Measurements from ENCODE around the gene NTNG1. TPM values are rescaled to one million over a fixed set of nuclear protein-coding genes. Genes with fewer than 3 reads are reported as not detected.

Gene NTNG1
- total RNA-seq, 1 donor from 2014 or later: not detected

GRCh38 chr1:107496002-107496401, 355.2 kb downstream of the NTNG1 start:
- Mint-ChIP-seq H3K4me1 (ENCODE audit: low read depth) (no peaks in the 10 kb centered on the region), H3K27me3 (ENCODE audit: low read depth) (peaks cover 1% of the 10 kb centered on the region), H3K4me3 (ENCODE audit: unreplicated experiment) (no peak overlapping the region), H3K9me3 (ENCODE audit: low read depth) (no peaks in the 10 kb centered on the region), H3K36me3 (ENCODE audit: low read depth) (no peaks in the 10 kb centered on the region), H3K27ac (ENCODE audit: unreplicated experiment) (no peak overlapping the region)
- no peak for TF ChIP-seq CTCF (IDR thresholded peaks at IDR 0.05)
- no peak for DNase-seq (ENCODE audit: low spot score)

GRCh38 chr1:107499139-107499744, 358.4 kb downstream of the NTNG1 start:
- no peak overlapping the region for H3K27ac Mint-ChIP-seq (ENCODE audit: unreplicated experiment)
- no peak overlapping the region for H3K4me3 Mint-ChIP-seq (ENCODE audit: unreplicated experiment)
- H3K27me3 Mint-ChIP-seq (ENCODE audit: low read depth): peaks cover 1% of the 10 kb centered on the region
- DNase-seq (ENCODE audit: low spot score): no peak
- TF ChIP-seq CTCF (IDR thresholded peaks at IDR 0.05): no peak
- H3K36me3 Mint-ChIP-seq (ENCODE audit: low read depth): no peaks in the 10 kb centered on the region
- no peaks in the 10 kb centered on the region for H3K4me1 Mint-ChIP-seq (ENCODE audit: low read depth)
- no peaks in the 10 kb centered on the region for H3K9me3 Mint-ChIP-seq (ENCODE audit: low read depth)

- H3K36me3 Mint-ChIP-seq (ENCODE audit: low read depth): no peaks in the 10 kb centered on the region
- no peak for DNase-seq (ENCODE audit: low spot score)
- H3K27me3 Mint-ChIP-seq (ENCODE audit: low read depth): peaks cover 1% of the 10 kb centered on the region
- H3K4me3 Mint-ChIP-seq (ENCODE audit: unreplicated experiment): no peak overlapping the region
- no peak for TF ChIP-seq CTCF (IDR thresholded peaks at IDR 0.05)
- H3K27ac Mint-ChIP-seq (ENCODE audit: unreplicated experiment): no peak overlapping the region
- H3K4me1 Mint-ChIP-seq (ENCODE audit: low read depth): no peaks in the 10 kb centered on the region
- H3K9me3 Mint-ChIP-seq (ENCODE audit: low read depth): no peaks in the 10 kb centered on the region
These were observed 360.3 kb downstream of the NTNG1 start for GRCh38 chr1:107501081-107501605.

GRCh38 chr1:107510347-107510746, 369.5 kb downstream of the NTNG1 start:
- TF ChIP-seq CTCF (IDR thresholded peaks at IDR 0.05): no peak
- DNase-seq (ENCODE audit: low spot score): no peak
- Mint-ChIP-seq H3K9me3 (ENCODE audit: low read depth) (peaks cover 8% of the 10 kb centered on the region), H3K27ac (ENCODE audit: unreplicated experiment) (no peak overlapping the region), H3K4me3 (ENCODE audit: unreplicated experiment) (no peak overlapping the region), H3K36me3 (ENCODE audit: low read depth) (no peaks in the 10 kb centered on the region), H3K4me1 (ENCODE audit: low read depth) (no peaks in the 10 kb centered on the region), H3K27me3 (ENCODE audit: low read depth) (peaks cover 2% of the 10 kb centered on the region)

GRCh38 chr1:107512836-107513235, 372.0 kb downstream of the NTNG1 start:
- H3K9me3 Mint-ChIP-seq (ENCODE audit: low read depth): peaks cover 8% of the 10 kb centered on the region
- peaks cover 2% of the 10 kb centered on the region for H3K27me3 Mint-ChIP-seq (ENCODE audit: low read depth)
- no peak for TF ChIP-seq CTCF (IDR thresholded peaks at IDR 0.05)
- H3K4me3 Mint-ChIP-seq (ENCODE audit: unreplicated experiment): no peak overlapping the region
- H3K27ac Mint-ChIP-seq (ENCODE audit: unreplicated experiment): no peak overlapping the region
- no peaks in the 10 kb centered on the region for H3K4me1 Mint-ChIP-seq (ENCODE audit: low read depth)
- no peak for DNase-seq (ENCODE audit: low spot score)
- H3K36me3 Mint-ChIP-seq (ENCODE audit: low read depth): no peaks in the 10 kb centered on the region
